Stimulated activated naive CD8-positive, alpha-beta T cell treated with anti-CD3 and anti-CD28 coated beads, Interleukin-15, amount 100 ng/mL, for 72 hours (primary cell): Measurements from ENCODE around the gene AADACL2.
"Not testable (repeated sequence)": the region's sequence is repeated elsewhere in the genome, so short reads cannot be mapped to it uniquely, and the experiment has no call there.

Source experiments
- ATAC-seq: fragments of 150-1000 bp; cut with Tn5 transposase; 2 replicates; pipeline ENCODE4 v1.10.0; 2021; ENCODE audit warnings: mild to moderate bottlenecking, moderate library complexity
- DNase-seq, 2 donors: peaks; one replicate each; pipeline ENCODE4 v3.0.0; 2021 to 2022
- H3K27ac Mint-ChIP-seq, 2 donors: one replicate each; pipeline ENCODE4 v1.8.0; 2022; ENCODE audit warnings: mild to moderate bottlenecking in 2 of 2, mixed read lengths in 2 of 2, moderate library complexity in 2 of 2
- H3K27me3 Mint-ChIP-seq: one replicate; pipeline ENCODE4 v1.8.0; 2022; ENCODE audit warnings: mixed read lengths
- H3K4me1 Mint-ChIP-seq: one replicate; pipeline ENCODE4 v1.8.0; 2022; ENCODE audit warnings: mild to moderate bottlenecking, mixed read lengths
- H3K4me3 Mint-ChIP-seq, 2 donors: one replicate each; pipeline ENCODE4 v1.8.0; 2022; ENCODE audit warnings: mild to moderate bottlenecking in 2 of 2, mixed read lengths in 2 of 2, moderate library complexity in 1 of 2
- H3K9me3 Mint-ChIP-seq, 2 donors: one replicate each; pipeline ENCODE4 v1.8.0; 2022; ENCODE audit warnings: mixed read lengths in 2 of 2

Gene AADACL2

DNA sequence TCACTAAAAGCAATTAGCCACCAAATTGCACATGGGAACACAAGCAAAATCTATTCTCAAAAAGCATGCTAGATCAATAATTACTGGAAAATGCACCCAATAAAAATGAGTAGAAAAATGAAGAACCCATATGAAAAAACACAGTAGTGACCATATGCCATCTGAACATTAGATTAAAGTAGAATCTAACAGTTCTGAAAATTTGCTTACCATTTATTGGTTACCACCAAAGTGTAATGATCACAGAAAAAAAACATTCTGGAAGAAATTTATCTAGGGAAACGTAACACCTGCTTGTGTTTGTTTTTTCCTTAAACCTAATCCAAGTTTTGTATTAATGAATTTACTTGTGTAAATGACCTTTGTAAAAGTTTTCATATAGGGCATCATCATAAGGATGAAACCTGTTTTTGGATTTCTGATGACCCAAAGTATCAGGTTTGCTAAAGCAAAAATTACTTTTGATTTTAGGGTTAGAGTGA lies 42.6 kb downstream of the AADACL2 start:
- ATAC-seq = no peak
- H3K4me3 Mint-ChIP-seq = no peak overlapping the region

GRCh38 chr3:151777880-151778279 lies 44.2 kb downstream of the AADACL2 start:
- Mint-ChIP-seq H3K9me3 (no peaks in the 10 kb centered on the region), H3K27ac (no peak overlapping the region), H3K4me1 (no peaks in the 10 kb centered on the region), H3K4me3 (no peak overlapping the region), H3K27me3 (no peaks in the 10 kb centered on the region)
- DNase-seq = no peak
- ATAC-seq = no peak

More for the DNA sequence above, 42.6 kb downstream of the AADACL2 start:
- H3K9me3 Mint-ChIP-seq = no peaks in the 10 kb centered on the region
- H3K27ac Mint-ChIP-seq = no peak overlapping the region
- no peak for DNase-seq
- H3K27me3 Mint-ChIP-seq = no peaks in the 10 kb centered on the region
- no peaks in the 10 kb centered on the region for H3K4me1 Mint-ChIP-seq

DNA sequence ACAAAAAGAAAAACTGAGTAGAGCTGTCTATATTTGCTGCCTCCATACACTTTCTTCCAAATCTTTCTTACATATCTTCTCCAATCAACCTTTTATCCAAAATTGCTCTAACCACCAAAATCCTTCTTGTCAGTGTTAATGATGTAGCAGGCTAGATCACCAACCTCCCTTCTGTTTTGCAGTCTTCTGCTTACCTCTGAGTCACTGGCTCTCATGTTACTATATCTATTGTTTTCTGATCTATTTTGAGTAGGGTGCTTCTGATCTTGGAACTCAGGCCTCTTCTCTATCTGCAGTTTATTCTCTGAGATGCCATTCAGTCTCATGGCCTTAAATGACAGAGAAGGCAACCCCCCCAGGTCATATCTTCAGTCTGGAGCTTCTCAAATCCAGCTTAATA lies 53.9 kb downstream of the AADACL2 start:
- no peak overlapping the region for H3K27ac Mint-ChIP-seq
- H3K9me3 Mint-ChIP-seq = no peaks in the 10 kb centered on the region
- no peak for ATAC-seq
- H3K4me1 Mint-ChIP-seq = no peaks in the 10 kb centered on the region
- no peaks in the 10 kb centered on the region for H3K27me3 Mint-ChIP-seq
- H3K4me3 Mint-ChIP-seq = no peak overlapping the region
- no peak for DNase-seq

DNA sequence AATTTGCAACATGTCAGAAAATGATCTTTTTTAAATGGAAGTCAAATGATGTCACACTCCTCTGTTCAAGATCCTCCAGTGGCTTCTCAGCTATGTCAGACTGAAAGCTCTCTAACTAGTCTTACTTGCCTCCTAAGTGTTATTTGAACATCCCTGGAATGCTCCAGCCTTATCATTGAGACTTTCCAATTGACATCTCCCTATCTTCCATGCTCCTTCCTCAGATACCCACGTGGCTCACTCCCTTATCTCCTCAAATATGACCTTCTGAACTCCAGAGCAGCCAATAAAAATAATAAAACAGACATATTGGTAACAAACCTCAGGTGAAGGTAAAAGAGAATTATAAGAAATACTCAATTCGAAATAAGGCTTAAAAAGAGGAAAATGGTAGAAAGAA lies 54.7 kb downstream of the AADACL2 start:
- Mint-ChIP-seq H3K27ac (no peak overlapping the region), H3K9me3 (no peaks in the 10 kb centered on the region), H3K27me3 (no peaks in the 10 kb centered on the region), H3K4me1 (no peaks in the 10 kb centered on the region), H3K4me3 (no peak overlapping the region)
- DNase-seq (no peak), ATAC-seq (no peak)

- DNase-seq = no peak
These were observed 56.2 kb downstream of the AADACL2 start for GRCh38 chr3:151789853-151790463.

GRCh38 chr3:151790763-151791162 lies 57.0 kb downstream of the AADACL2 start:
- not testable (repeated sequence) for H3K4me1 Mint-ChIP-seq, ATAC-seq, H3K27me3 Mint-ChIP-seq, DNase-seq, H3K4me3 Mint-ChIP-seq, H3K9me3 Mint-ChIP-seq, H3K27ac Mint-ChIP-seq

More at GRCh38 chr3:151789853-151790463, 56.2 kb downstream of the AADACL2 start:
- Mint-ChIP-seq H3K27me3 (no peaks in the 10 kb centered on the region), H3K9me3 (no peaks in the 10 kb centered on the region), H3K27ac (no peak overlapping the region), H3K4me1 (no peaks in the 10 kb centered on the region), H3K4me3 (no peak overlapping the region)
- no peak for ATAC-seq

DNA sequence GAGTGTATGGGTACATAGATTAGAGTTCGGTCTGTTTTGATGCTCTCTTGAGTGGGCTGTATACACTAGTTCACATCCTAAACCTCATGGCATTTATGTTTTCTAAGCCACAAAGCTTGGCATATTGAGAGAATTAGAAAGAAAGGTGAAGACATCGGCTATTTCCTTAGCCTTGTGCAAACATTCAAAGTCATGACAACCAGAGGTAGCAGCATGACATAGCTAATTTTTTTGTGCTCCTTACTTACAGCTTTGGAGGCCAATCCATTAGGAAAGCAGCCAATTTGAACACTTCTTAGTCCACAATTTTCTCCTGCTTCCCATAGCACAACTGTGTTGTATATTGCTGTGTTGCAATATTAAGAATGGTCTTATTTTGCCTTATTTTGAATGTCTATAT lies 58.7 kb downstream of the AADACL2 start:
- Mint-ChIP-seq H3K27ac (no peak overlapping the region), H3K27me3 (no peaks in the 10 kb centered on the region), H3K4me3 (no peak overlapping the region), H3K9me3 (no peaks in the 10 kb centered on the region), H3K4me1 (no peaks in the 10 kb centered on the region)
- no peak for DNase-seq
- ATAC-seq = no peak

DNA sequence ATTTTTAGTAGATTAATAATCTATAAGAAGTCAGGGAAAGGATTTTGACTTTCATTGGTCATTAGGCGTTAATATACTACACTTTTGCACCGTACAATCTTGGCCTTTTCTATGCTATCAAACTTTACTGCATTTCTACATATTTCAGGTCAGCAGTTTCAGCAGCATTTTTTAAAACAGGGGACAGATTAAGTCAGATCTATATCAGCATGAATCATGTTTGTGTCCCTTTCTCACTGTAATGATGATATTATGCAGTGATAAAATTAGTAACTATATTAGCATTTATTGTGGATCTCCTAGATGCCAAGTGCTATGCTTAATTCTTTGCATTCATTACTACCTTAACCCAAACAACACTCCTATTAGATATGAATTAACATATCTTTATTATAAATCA lies 59.9 kb downstream of the AADACL2 start:
- no peaks in the 10 kb centered on the region for H3K9me3 Mint-ChIP-seq
- H3K27me3 Mint-ChIP-seq = no peaks in the 10 kb centered on the region
- no peak overlapping the region for H3K27ac Mint-ChIP-seq
- DNase-seq (no peak), ATAC-seq (no peak)
- H3K4me1 Mint-ChIP-seq = no peaks in the 10 kb centered on the region
- no peak overlapping the region for H3K4me3 Mint-ChIP-seq

DNA sequence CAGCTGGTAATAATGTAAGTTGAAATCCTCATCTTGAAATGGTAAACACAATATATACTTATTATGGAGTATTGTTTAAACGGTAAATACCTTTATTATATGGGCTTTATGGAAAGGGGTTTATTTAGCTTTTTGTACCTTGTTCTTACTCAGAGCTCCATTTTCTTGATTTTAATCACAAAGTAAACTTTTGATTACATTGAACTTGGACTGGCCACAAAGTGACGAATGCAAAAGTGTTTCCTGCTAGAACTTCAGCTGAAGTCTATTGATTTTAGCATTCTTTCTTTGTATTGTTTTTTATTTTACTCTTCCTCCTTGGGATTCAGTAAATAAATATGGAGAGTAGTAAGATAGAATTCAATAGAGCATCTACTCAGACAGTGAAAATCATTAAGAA lies 60.4 kb downstream of the AADACL2 start:
- no peak overlapping the region for H3K27ac Mint-ChIP-seq
- DNase-seq (no peak), ATAC-seq (no peak)
- no peaks in the 10 kb centered on the region for H3K9me3 Mint-ChIP-seq
- H3K4me3 Mint-ChIP-seq = no peak overlapping the region
- H3K27me3 Mint-ChIP-seq = no peaks in the 10 kb centered on the region
- no peaks in the 10 kb centered on the region for H3K4me1 Mint-ChIP-seq

- Mint-ChIP-seq H3K27me3 (no peaks in the 10 kb centered on the region), H3K9me3 (no peaks in the 10 kb centered on the region), H3K27ac (no peak overlapping the region), H3K4me1 (no peaks in the 10 kb centered on the region), H3K4me3 (no peak overlapping the region)
- DNase-seq (no peak), ATAC-seq (no peak)
These were observed 61.5 kb downstream of the AADACL2 start for GRCh38 chr3:151795276-151795675.

DNA sequence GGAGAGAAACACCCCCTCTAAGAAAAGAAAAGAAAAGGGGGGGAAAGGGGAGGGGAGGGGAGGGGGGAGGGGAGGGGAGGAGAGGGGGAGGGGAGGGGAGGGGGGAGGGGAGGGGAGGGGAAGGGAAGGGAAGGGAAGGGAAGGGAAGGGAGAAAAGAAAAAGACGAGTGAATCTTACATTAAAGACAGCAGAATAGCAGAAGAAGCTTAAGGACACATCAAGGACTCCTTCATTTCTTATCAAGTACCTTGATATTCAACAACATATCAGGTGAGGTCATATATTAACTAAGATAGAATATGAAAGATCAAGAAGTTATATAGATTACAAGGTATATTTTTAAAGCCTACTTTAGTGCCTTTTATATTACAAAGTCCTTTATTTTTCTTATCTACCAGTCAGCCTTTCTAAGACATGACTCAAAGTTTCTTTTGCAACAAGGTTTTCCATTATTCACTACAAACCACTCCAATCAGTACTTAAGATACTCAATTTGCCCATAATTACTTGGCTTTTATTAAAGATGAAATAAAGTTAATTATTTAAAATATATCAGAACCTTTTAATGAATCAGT lies 62.5 kb downstream of the AADACL2 start:
- no peaks in the 10 kb centered on the region for H3K4me1 Mint-ChIP-seq
- H3K27me3 Mint-ChIP-seq = no peaks in the 10 kb centered on the region
- H3K9me3 Mint-ChIP-seq = no peaks in the 10 kb centered on the region
- no peak overlapping the region for H3K27ac Mint-ChIP-seq
- no peak for ATAC-seq
- no peak overlapping the region for H3K4me3 Mint-ChIP-seq
- DNase-seq = no peak

DNA sequence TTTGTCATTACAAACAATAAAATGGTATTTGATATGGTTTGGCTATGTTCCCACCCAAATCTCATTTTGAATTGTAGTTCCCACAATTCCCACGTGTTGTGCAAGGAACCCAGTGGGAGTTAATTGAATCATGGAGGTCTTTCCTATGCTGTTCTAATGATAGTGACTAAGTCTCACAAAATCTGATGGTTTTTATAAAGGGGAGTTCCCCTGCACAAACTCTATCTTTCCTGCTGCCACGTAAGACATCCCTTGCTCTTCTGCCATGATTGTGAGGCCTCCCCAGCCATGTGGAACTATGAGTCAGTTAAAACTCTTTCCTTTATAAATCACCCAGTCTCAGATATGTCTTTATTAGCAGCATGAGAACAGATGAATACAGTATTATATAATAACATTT lies 64.7 kb downstream of the AADACL2 start:
- no peak overlapping the region for H3K27ac Mint-ChIP-seq
- no peak overlapping the region for H3K4me3 Mint-ChIP-seq
- no peaks in the 10 kb centered on the region for H3K27me3 Mint-ChIP-seq
- H3K4me1 Mint-ChIP-seq = no peaks in the 10 kb centered on the region
- DNase-seq = no peak
- H3K9me3 Mint-ChIP-seq = no peaks in the 10 kb centered on the region
- no peak for ATAC-seq

GRCh38 chr3:151800431-151800830 lies 66.7 kb downstream of the AADACL2 start:
- H3K4me3 Mint-ChIP-seq = no peak overlapping the region

GRCh38 chr3:151804267-151804666 lies 70.5 kb downstream of the AADACL2 start:
- H3K27me3 Mint-ChIP-seq = no peaks in the 10 kb centered on the region
- no peaks in the 10 kb centered on the region for H3K4me1 Mint-ChIP-seq
- DNase-seq (no peak), ATAC-seq (no peak)
- H3K4me3 Mint-ChIP-seq = no peak overlapping the region
- peaks cover 11 to 22% of the 10 kb centered on the region in 2 donors for H3K9me3 Mint-ChIP-seq
- H3K27ac Mint-ChIP-seq = no peak overlapping the region

More at GRCh38 chr3:151800431-151800830, 66.7 kb downstream of the AADACL2 start:
- H3K27ac Mint-ChIP-seq = no peak overlapping the region
- ATAC-seq (no peak), DNase-seq (no peak)
- H3K9me3 Mint-ChIP-seq = no peaks in the 10 kb centered on the region
- no peaks in the 10 kb centered on the region for H3K4me1 Mint-ChIP-seq
- no peaks in the 10 kb centered on the region for H3K27me3 Mint-ChIP-seq

DNA sequence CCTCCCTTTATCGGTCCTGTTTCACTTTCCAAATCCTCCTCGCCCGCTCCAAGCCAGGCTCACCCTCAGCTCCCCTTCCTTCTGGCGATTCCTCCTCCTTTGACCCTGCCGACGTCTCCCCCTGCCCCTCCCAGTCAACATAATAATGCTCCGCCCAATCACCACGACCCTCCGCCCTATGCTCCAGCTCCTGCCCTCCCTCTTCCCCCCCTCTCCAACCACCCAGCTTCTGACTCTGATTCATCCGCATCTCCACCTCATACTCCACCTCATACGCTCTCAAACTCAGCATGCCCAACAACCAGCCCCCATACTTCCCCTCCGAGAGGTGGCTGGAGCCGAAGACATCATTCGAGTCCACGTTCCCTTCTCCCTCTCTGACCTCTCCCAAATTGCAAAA lies 73.1 kb downstream of the AADACL2 start:
- Mint-ChIP-seq H3K4me1 (no peaks in the 10 kb centered on the region), H3K4me3 (no peak overlapping the region), H3K27me3 (no peaks in the 10 kb centered on the region), H3K27ac (no peak overlapping the region), H3K9me3 (peaks cover 11 to 22% of the 10 kb centered on the region in 2 donors)
- ATAC-seq (no peak), DNase-seq (no peak)
